Kidney (tissue), 14 donors: ENCODE results near the gene GALNT6. TPM values are rescaled to one million over a fixed set of nuclear protein-coding genes. Genes with fewer than 3 reads are reported as not detected.

ENCODE experiments used
- DNase-seq, 5 donors: peaks; one replicate each; pipeline ENCODE4 v3.0.0-alpha.2; 2013 to 2020
- FAIRE-seq: peaks from 2 replicates; lab custom pipeline; 2012; peaks lifted over from hg19 to GRCh38; lab: Jason Lieb, UNC
- H3K27ac ChIP-seq, 2 donors: one replicate each; pipeline ENCODE4 v1.7.0; 2013; ENCODE audit warnings: low read depth in 2 of 2, low read length in 2 of 2, inconsistent platforms in 1 of 2
- H3K27me3 ChIP-seq: one replicate; pipeline ENCODE4 v1.7.1; 2013; ENCODE audit warnings: low read length, inconsistent platforms; ENCODE audit not compliant: control insufficient read depth, insufficient read depth
- H3K36me3 ChIP-seq, 3 donors: one replicate each; pipeline versions ENCODE4 v1.7.0 to v1.7.1; 2013; ENCODE audit warnings: low read length in 3 of 3, control low read depth in 1 of 3, inconsistent platforms in 1 of 3; ENCODE audit not compliant: insufficient read depth in 3 of 3, control insufficient read depth in 2 of 3
- H3K4me1 ChIP-seq, 3 donors: one replicate each; pipeline versions ENCODE4 v1.7.0 to v1.7.1; 2013; ENCODE audit warnings: low read length in 3 of 3, inconsistent platforms in 1 of 3, low read depth in 1 of 3; ENCODE audit not compliant: control insufficient read depth in 2 of 3, insufficient read depth in 2 of 3
- H3K4me3 ChIP-seq, 3 donors: one replicate each; pipeline versions ENCODE4 v1.7.0 to v1.8.1; 2013; ENCODE audit warnings: low read length in 3 of 3, control low read depth in 1 of 3, inconsistent platforms in 1 of 3
- H3K9ac ChIP-seq, 3 donors: one replicate each; pipeline versions ENCODE4 v1.7.0 to v1.7.1; 2013; ENCODE audit warnings: low read length in 3 of 3, control low read depth in 1 of 3, inconsistent platforms in 1 of 3
- H3K9me3 ChIP-seq, 3 donors: one replicate each; pipeline versions ENCODE4 v1.7.0 to v1.7.1; 2013; ENCODE audit warnings: low read length in 3 of 3, control low read depth in 1 of 3, inconsistent platforms in 1 of 3; ENCODE audit not compliant: control insufficient read depth in 2 of 3, insufficient read depth in 1 of 3
- intact Hi-C: fragments of 100-400 bp; cut with DNase I; formaldehyde crosslinking; loops from one replicate; pipeline ENCODE4 v1.11.1; 2022
- polyA plus RNA-seq: library from polyadenylated mRNA; stranded (reverse); fragments of 350-450 nt; fragmentation: Illumina TruSeq; extraction: RNeasy Lipid Tissue Mini Kit (QIAGEN cat#74804); gene quantifications from one replicate; pipeline ENCODE4 v1.2.3, GENCODE V29; 2014; ENCODE audit warnings: low read depth, low replicate concordance; ENCODE audit not compliant: insufficient read depth
- total RNA-seq: library from RNA; stranded (reverse); fragmentation: NEBNext Ultra II Directional; extraction: Animal tissue kit (Norgen Biotek cat#: 25700); gene quantifications from one replicate; pipeline ENCODE4 v1.2.1, GENCODE V29; 2021
- TF ChIP-seq, protein P1 (sequence below): IDR thresholded peaks from 3 replicates; pipeline ENCODE4 v1.5.1; 2012; ENCODE audit warnings: mild to moderate bottlenecking, moderate library complexity, borderline replicate concordance; ENCODE audit not compliant: insufficient read depth; ENCODE audit errors: extremely low read depth
- donor health status: control.
- donor health status: control.
- donor health status: control.
- donor health status: control.
- donor health status: control.
- donor health status: DM: yes; HTN: yes; CAD: no.
- donor health status: Normal renal cell carcinoma (clear cell type).

The GALNT6 gene
- total and polyA plus RNA-seq, 2 donors from 2014 or later = 2.1 to 16.8 TPM

GRCh38 chr12:51437431-51437830 is 46.2 kb upstream of the GALNT6 start:
- H3K9me3 ChIP-seq = no peaks in the 10 kb centered on the region
- DNase-seq (no peak), FAIRE-seq (no peak)
- H3K9ac ChIP-seq = no peak overlapping the region
- H3K4me3 ChIP-seq = no peak overlapping the region
- TF ChIP-seq, protein P1, sequence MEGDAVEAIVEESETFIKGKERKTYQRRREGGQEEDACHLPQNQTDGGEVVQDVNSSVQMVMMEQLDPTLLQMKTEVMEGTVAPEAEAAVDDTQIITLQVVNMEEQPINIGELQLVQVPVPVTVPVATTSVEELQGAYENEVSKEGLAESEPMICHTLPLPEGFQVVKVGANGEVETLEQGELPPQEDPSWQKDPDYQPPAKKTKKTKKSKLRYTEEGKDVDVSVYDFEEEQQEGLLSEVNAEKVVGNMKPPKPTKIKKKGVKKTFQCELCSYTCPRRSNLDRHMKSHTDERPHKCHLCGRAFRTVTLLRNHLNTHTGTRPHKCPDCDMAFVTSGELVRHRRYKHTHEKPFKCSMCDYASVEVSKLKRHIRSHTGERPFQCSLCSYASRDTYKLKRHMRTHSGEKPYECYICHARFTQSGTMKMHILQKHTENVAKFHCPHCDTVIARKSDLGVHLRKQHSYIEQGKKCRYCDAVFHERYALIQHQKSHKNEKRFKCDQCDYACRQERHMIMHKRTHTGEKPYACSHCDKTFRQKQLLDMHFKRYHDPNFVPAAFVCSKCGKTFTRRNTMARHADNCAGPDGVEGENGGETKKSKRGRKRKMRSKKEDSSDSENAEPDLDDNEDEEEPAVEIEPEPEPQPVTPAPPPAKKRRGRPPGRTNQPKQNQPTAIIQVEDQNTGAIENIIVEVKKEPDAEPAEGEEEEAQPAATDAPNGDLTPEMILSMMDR = no peak
- peaks cover 0 to 4% (median 0%) of the 10 kb centered on the region in 3 donors for H3K4me1 ChIP-seq
- no peaks in the 10 kb centered on the region for H3K36me3 ChIP-seq
- intact Hi-C loops = no loop called here
- H3K27me3 ChIP-seq = no peaks in the 10 kb centered on the region
- no peak overlapping the region for H3K27ac ChIP-seq

GRCh38 chr12:51434305-51434704 is 43.1 kb upstream of the GALNT6 start:
- DNase-seq = no peak
- FAIRE-seq = no peak
- Histone ChIP-seq H3K36me3 (no peaks in the 10 kb centered on the region), H3K9ac (no peak overlapping the region), H3K4me3 (no peak overlapping the region), H3K9me3 (no peaks in the 10 kb centered on the region), H3K4me1 (peaks cover 0 to 4% (median 0%) of the 10 kb centered on the region in 3 donors), H3K27me3 (no peaks in the 10 kb centered on the region), H3K27ac (no peak overlapping the region)
- intact Hi-C loops = no loop called here
- TF ChIP-seq, protein P1 = no peak

DNA sequence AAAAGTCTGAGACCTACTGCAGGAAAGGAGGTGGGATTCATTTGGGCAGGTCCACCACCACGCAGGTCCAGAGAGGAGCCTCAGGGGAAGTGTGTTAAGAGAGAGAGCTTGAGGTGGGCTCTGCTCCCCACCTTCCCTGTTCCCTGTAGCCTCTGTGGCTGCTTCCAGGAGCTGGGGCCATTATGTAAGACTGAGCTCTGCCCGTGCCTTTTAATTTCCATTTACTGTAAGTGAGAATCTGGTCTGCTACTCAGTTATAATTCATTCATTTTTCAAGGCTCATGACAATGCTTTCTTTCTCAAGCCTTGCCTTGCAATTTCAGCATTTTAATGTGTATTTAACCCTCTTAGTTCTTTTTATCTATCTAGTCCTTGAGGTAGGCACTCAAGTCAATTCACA is 41.7 kb upstream of the GALNT6 start:
- H3K4me1 ChIP-seq = peaks cover 0 to 4% (median 0%) of the 10 kb centered on the region in 3 donors
- H3K27me3 ChIP-seq = no peaks in the 10 kb centered on the region
- H3K9ac ChIP-seq = no peak overlapping the region
- no peaks in the 10 kb centered on the region for H3K9me3 ChIP-seq
- no peaks in the 10 kb centered on the region for H3K36me3 ChIP-seq
- no peak overlapping the region for H3K27ac ChIP-seq
- DNase-seq = no peak
- intact Hi-C loops = no loop called here
- no peak overlapping the region for H3K4me3 ChIP-seq
- TF ChIP-seq, protein P1 = no peak
- FAIRE-seq = no peak

- no peak for FAIRE-seq
- TF ChIP-seq, protein P1 = no peak
- Histone ChIP-seq H3K4me1 (peaks cover 0 to 4% (median 0%) of the 10 kb centered on the region in 3 donors), H3K27ac (no peak overlapping the region), H3K27me3 (no peaks in the 10 kb centered on the region), H3K4me3 (no peak overlapping the region), H3K36me3 (no peaks in the 10 kb centered on the region), H3K9ac (no peak overlapping the region), H3K9me3 (no peaks in the 10 kb centered on the region)
- DNase-seq = no peak
- intact Hi-C loops = no loop called here
These were observed 39.1 kb upstream of the GALNT6 start for GRCh38 chr12:51430196-51430895.
